OCI-LY3 (cell line): Measurements from ENCODE around the gene STAB1.

Experiments
- H2AFZ ChIP-seq: fragments of 200-600, 300-600 bp; shearing (Covaris generic); 2 replicates; pipeline ENCODE4 v1.6.0; 2014; ENCODE audit warnings: antibody characterized with exemption, low read depth, low read length
- H3K27ac ChIP-seq: fragments of 200-600, 300-600 bp; sonication (generic); 2 replicates; pipeline ENCODE4 v1.5.1; 2014; ENCODE audit warnings: mild to moderate bottlenecking, low read length, moderate library complexity, mixed read lengths
- H3K27me3 ChIP-seq: fragments of 200-600, 300-600 bp; sonication (generic); 2 replicates; pipeline ENCODE4 v1.6.1; 2014; ENCODE audit warnings: low read depth, low read length, mixed read lengths
- H3K36me3 ChIP-seq: fragments of 200-600, 300-600 bp; sonication (generic); replicated peaks from 2 replicates; pipeline ENCODE3; 2014; ENCODE audit warnings: low read depth, low read length, mixed read lengths
- H3K4me1 ChIP-seq: fragments of 300-600, 200-600 bp; sonication (generic); 2 replicates; pipeline ENCODE4 v1.6.1; 2014; ENCODE audit warnings: low read length, mixed read lengths
- H3K4me2 ChIP-seq: fragments of 200-600, 300-600 bp; sonication (generic); 2 replicates; pipeline ENCODE4 v1.6.1; 2014; ENCODE audit warnings: low read length, mixed read lengths
- H3K4me3 ChIP-seq: fragments of 300-600, 200-600 bp; sonication (generic); 2 replicates; pipeline ENCODE4 v1.5.1; 2014; ENCODE audit warnings: antibody characterized with exemption, mild to moderate bottlenecking, low read length, moderate library complexity
- H3K79me2 ChIP-seq: fragments of 300-600, 200-600 bp; shearing (Covaris generic); 2 replicates; pipeline ENCODE4 v1.6.1; 2014; ENCODE audit warnings: mild to moderate bottlenecking, low read length, mixed read lengths
- H3K9ac ChIP-seq: fragments of 300-600, 200-600 bp; shearing (Covaris generic); 2 replicates; pipeline ENCODE4 v1.6.0; 2014; ENCODE audit warnings: mild to moderate bottlenecking, low read length, moderate library complexity
- H3K9me3 ChIP-seq: fragments of 200-600, 300-600 bp; shearing (Covaris generic); 2 replicates; pipeline ENCODE4 v1.6.1; 2014; ENCODE audit warnings: low read length, mixed read lengths; ENCODE audit not compliant: insufficient read depth
- H4K20me1 ChIP-seq: fragments of 200-600, 300-600 bp; sonication (generic); 2 replicates; pipeline ENCODE4 v1.6.1; 2016; ENCODE audit warnings: low read length, mixed read lengths; ENCODE audit not compliant: insufficient read depth
- EZH2phosphoT487 ChIP-seq: fragments of 200-600 bp; shearing (Covaris generic); IDR thresholded peaks from 2 replicates; pipeline ENCODE4 v1.6.1; 2018; ENCODE audit warnings: antibody characterized with exemption, mixed run types, low read depth
- TF ChIP-seq, protein P1 (sequence below): fragments of 200-600, 300-600 bp; sonication (generic); IDR thresholded peaks from 2 replicates; pipeline ENCODE4 v1.5.1; 2014; ENCODE audit warnings: antibody characterized with exemption, low read length, low read depth

STAB1 gene

DNA sequence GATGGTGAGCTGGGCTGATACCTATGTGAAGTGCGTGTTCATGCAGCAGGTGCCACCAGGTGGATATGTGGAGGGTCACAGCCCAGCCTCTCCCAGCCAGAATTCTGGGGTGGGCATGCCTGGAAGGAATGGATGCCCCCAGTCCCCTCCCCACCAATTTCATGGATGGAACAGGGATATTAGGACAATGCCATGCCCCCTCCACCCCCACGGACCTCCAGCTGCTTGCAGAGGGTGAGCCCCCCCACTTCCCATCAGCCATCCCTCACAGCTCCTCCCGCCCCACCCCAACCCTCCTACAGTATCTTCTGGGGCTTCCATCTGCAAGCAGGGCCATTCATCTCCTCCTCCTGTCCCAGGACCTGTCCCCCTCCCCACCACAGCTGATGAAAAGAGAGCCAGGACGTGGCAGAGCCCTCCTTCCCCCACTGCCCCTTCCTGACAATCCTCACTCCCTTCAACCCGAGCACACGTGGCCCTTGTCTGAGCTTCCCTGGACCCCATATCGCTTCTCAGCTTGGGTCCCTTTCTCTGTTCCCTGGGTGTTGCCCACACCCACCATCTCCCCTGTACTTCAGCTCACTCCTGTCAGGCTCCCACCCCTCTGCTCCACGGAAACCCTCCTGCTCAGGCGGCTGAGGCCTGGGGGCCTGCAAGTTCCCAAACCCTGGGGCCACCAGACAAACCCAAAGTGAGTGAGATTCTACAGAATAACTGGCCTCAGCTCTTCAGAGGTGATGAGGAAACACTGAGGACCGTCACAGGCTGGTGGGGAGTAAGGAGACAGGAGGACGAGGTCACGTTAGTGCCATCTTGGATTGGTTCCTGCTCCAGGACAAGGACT is 47.4 kb upstream of the STAB1 start:
- H3K79me2 ChIP-seq: no peaks in the 10 kb centered on the region
- H3K9me3 ChIP-seq: no peaks in the 10 kb centered on the region
- H3K27me3 ChIP-seq: no peaks in the 10 kb centered on the region
- H3K9ac ChIP-seq: no peak overlapping the region
- peaks cover 22% of the 10 kb centered on the region for H3K4me1 ChIP-seq
- no peak overlapping the region for H3K27ac ChIP-seq
- H3K4me2 ChIP-seq: no peak overlapping the region
- no peaks in the 10 kb centered on the region for H4K20me1 ChIP-seq
- H2AFZ ChIP-seq: no peak overlapping the region
- H3K4me3 ChIP-seq: no peak overlapping the region
- TF ChIP-seq, protein P1, sequence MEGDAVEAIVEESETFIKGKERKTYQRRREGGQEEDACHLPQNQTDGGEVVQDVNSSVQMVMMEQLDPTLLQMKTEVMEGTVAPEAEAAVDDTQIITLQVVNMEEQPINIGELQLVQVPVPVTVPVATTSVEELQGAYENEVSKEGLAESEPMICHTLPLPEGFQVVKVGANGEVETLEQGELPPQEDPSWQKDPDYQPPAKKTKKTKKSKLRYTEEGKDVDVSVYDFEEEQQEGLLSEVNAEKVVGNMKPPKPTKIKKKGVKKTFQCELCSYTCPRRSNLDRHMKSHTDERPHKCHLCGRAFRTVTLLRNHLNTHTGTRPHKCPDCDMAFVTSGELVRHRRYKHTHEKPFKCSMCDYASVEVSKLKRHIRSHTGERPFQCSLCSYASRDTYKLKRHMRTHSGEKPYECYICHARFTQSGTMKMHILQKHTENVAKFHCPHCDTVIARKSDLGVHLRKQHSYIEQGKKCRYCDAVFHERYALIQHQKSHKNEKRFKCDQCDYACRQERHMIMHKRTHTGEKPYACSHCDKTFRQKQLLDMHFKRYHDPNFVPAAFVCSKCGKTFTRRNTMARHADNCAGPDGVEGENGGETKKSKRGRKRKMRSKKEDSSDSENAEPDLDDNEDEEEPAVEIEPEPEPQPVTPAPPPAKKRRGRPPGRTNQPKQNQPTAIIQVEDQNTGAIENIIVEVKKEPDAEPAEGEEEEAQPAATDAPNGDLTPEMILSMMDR: no peak
- no peak for TF ChIP-seq EZH2phosphoT487
- H3K36me3 ChIP-seq: no peaks in the 10 kb centered on the region

DNA sequence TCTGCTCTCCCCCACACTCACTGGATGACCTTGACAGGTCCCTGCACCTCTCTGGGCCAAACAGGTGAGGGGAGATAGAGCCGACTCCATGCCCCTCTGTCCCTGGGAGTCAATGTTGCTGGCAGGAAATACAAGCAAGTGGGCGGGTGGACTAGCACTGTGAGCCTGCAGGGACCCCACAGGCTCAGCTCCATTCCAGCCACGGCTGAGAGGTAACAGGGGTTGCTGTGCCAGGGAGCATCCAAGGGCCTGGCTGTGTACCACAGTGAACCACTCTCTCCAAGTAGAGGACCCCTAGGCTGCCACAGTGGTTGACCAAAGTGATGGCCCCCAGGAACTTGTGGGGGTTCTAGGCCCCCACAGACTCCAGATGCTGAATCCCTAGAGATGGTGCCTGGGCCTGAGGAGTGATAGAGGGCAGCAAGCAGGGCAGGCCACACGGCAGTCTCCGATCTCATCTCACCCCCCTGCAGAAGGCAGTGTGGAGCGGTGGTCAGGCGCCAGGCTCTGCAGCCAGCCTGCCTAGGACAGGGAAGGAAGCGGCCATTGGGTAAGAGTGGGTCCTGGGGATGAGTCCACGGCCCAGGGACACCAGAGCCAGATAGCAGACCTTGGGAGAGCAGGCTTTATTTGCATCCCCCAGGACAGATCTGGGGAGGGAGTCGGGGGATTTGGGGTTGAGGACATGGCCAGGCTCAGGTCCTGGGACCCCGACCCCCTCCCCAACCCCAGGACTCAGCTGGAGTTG is 44.5 kb upstream of the STAB1 start:
- H3K4me2 ChIP-seq: no peak overlapping the region
- H3K27ac ChIP-seq: no peak overlapping the region
- H3K4me1 ChIP-seq: peaks cover 18% of the 10 kb centered on the region
- H3K9ac ChIP-seq: no peak overlapping the region
- H3K36me3 ChIP-seq: no peaks in the 10 kb centered on the region
- peaks cover 6% of the 10 kb centered on the region for H3K79me2 ChIP-seq
- H3K4me3 ChIP-seq: no peak overlapping the region
- no peak overlapping the region for H2AFZ ChIP-seq
- H4K20me1 ChIP-seq: no peaks in the 10 kb centered on the region
- H3K27me3 ChIP-seq: no peaks in the 10 kb centered on the region
- TF ChIP-seq, protein P1: no peak
- TF ChIP-seq EZH2phosphoT487: no peak
- no peaks in the 10 kb centered on the region for H3K9me3 ChIP-seq

DNA sequence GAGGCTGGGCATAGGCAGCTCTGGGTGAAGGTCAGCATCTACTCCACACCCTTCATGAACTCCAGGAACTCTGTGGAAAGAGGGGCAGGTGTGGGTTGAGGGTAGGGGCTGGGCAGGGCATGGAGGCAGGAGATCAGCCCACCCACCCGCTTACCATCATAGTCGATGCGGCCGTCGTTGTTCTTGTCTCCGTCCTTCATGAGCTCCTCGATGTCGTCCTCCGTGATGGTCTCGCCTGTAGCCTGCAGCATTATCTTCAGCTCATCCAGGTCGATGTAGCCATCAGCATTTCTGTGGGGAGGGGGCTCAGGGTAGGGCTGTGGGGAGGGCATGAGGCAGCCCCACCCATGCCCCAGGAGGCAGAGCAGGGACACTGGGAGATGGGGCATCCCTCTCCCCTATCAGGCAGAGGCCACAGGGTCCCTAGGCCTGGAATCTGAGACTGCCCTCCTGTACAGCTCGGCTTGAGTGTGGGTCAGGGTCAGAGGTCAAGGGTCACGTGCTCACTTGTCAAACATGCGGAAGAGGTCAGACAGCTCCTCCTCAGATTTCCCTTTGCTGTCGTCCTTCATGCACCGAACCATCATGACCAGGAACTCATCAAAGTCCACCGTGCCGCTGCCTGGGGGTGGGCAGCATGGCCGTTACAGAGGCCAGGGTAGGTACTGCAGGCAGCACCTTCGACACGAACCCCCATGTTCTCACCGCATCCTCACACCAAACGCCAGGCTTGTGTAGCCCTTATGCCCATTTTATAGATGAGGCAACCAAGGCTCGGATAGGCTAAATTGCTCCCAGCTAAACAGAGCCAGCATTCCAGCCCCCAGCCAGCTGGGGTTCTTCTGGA is 43.7 kb upstream of the STAB1 start:
- no peaks in the 10 kb centered on the region for H3K9me3 ChIP-seq
- H3K79me2 ChIP-seq: peaks cover 14% of the 10 kb centered on the region
- H3K4me1 ChIP-seq: peaks cover 17% of the 10 kb centered on the region
- H2AFZ ChIP-seq: no peak overlapping the region
- no peaks in the 10 kb centered on the region for H4K20me1 ChIP-seq
- no peaks in the 10 kb centered on the region for H3K27me3 ChIP-seq
- no peaks in the 10 kb centered on the region for H3K36me3 ChIP-seq
- no peak overlapping the region for H3K9ac ChIP-seq
- TF ChIP-seq, protein P1: no peak
- TF ChIP-seq EZH2phosphoT487: no peak
- H3K4me2 ChIP-seq: no peak overlapping the region
- no peak overlapping the region for H3K4me3 ChIP-seq
- H3K27ac ChIP-seq: no peak overlapping the region
